ENCODE data around the gene PHGDH. TPM values are rescaled to one million over a fixed set of nuclear protein-coding genes. Genes with fewer than 3 reads are reported as not detected.
A peak's percentile ranks its signal among the peaks of the same experiment; 100 is the strongest.
"Not testable (repeated sequence)": the region's sequence is repeated elsewhere in the genome, so short reads cannot be mapped to it uniquely, and the experiment has no call there.

PHGDH gene
- total RNA-seq (2014; rRNA removed; shearing (Covaris generic)), result 35.5 and 52.1 TPM in 2 replicates

GRCh38 chr1:119711804-119712341 lies at the start of gene PHGDH:
PHGDH (plus strand) TSS chr1:119711934; CDS start chr1:119712023, 89 bp downstream.
- peak; percentile 83 for DNase-seq (ENCODE audit: low read depth)

- DNase-seq (ENCODE audit: low read depth), result no peak
Measured at GRCh38 chr1:119662034-119662437, 49.7 kb upstream of the PHGDH start.

- no peak for DNase-seq (ENCODE audit: low read depth)
Measured at GRCh38 chr1:119664067-119664466, 47.7 kb upstream of the PHGDH start.

- no peak for DNase-seq (ENCODE audit: low read depth)
Measured at GRCh38 chr1:119667173-119667572, 44.6 kb upstream of the PHGDH start.

- DNase-seq (ENCODE audit: low read depth), result no peak
Measured at GRCh38 chr1:119670898-119671297, 40.8 kb upstream of the PHGDH start.

DNA sequence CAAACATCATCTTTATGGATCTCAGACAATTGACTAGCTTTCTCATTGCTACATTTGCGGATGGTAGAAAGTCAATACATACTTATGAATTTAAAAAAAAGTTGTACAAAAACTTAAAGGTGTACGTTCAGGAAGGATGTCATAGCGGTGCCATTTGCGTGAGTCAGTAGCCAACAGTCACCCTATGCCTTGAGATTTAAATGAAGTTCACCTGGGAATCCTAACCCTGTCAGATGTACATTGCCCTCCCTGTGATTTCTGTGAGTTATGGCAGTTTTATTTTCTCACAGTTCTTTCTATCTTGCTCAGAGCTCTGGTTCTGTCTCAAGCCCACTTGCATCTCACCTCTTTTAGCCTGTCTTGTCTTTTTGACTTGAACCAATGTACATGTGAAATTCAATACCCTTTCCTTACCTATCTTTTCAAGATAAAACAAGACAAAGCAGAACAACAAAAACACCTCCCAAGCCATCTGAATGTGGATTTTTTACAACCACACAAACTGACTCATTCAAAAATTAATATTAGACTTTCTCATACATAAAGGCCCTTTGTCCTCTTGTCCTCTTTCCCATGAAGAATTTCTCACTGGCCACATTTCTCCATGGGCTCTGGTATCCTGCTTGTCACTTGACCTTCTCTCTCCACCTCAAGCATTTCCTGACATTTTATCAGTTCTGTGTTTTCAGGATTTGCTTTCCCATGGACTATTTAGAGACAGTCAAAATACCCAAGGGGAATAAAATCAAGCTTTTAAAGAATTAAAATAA lies 38.4 kb upstream of the PHGDH start:
- peak; percentile 88 for DNase-seq (ENCODE audit: low read depth)

DNA sequence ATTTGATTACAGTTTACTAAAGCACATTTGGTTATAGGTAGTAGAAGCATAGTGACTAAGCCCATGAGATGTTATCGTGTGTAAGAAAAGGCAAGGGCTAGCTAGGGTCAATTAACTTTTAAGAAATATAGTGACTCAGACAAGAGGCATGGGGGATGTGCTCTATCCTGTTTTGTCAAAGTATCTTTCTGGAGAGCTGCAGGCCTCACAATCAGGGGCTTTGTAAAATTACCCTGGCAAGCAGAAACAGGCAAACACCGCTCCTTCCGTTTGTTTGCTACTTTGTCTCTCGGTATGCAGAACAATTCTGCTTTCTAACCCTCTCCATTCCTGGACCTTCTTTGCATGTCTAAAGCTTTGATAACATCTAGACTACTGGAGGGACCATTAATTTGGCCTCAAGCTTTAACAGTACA lies 37.6 kb upstream of the PHGDH start:
- DNase-seq (ENCODE audit: low read depth), result peak; percentile 92

GRCh38 chr1:119674835-119675289 lies 36.9 kb upstream of the PHGDH start:
- peak; percentile 93 for DNase-seq (ENCODE audit: low read depth)

DNA sequence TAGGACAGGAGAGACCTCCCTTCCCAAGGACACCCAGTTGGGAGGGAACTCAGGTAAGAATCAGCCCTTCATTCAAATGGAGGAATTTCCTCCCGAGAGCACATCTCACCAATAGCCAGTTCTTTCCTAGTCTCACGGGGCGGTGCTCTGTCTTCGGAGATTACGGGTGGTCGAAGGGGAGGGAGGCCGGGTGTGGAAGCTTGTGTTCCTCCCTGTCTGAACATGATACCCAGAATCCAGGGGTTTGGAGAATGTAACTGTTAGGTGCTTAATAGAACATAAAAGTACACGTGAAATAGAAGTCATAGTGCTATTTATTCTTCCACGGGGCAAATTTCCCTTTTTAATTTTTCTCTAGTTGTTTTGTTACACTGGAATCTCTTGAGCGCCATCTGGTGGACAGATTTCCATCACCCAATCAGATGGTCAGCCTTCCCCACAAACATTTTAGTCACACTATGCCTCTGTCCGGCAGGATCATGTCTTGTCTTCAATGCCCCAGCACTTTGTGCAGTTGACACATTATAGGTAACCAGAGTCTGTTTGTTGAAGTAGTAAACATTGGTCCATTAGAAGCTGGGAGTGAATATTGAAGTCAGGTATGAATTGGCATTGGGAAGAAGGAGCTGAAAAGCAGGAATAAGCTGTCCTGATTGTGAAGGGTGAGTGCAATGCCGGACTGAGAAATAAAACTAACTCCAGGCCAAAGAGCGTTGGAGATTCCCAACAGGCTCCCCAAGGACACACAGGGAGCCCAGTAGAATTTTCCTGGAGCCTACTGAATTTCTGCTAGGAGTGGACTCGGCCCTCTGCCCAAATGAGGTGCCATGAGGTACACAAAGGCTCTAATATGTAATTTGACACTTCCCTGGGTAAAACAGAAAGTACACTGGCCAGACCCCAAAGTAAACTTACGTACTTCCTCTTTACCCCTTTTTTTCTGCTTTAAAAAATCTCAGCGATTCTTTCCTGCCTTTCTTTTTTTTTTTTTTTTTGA lies 36.1 kb upstream of the PHGDH start:
- DNase-seq (ENCODE audit: low read depth), result peak; percentile 89

DNA sequence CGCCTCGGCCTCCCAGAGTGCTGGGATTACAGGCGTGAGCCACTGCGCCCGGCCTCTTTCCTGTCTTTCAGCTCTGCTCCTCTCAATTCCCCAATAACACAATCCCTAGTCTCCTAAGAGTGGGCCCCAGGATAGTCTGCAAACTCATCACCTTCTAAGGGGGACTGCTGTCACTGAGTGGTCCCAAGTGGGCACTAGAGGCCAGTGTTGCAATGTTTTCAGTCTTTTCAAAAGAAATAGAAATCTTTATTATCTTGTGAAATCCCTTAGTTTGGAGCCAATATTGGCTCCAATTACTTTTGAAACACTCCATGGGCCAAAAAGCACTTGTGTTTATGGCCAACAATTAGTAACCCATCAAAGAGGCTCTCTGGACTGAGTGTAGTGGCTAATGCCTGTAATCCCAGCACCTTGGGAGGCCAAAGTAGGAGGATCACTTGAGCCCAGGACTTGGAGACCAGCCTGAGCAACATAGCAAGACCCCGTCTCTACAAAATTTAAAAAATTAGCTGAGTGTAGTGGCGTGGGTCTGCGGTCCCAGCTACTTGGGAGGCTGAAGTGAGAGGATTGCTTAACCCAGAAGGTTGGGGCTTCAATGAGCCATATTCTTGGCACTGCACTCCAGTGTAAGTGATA lies 35.0 kb upstream of the PHGDH start:
- DNase-seq (ENCODE audit: low read depth), result peak; percentile 7

DNA sequence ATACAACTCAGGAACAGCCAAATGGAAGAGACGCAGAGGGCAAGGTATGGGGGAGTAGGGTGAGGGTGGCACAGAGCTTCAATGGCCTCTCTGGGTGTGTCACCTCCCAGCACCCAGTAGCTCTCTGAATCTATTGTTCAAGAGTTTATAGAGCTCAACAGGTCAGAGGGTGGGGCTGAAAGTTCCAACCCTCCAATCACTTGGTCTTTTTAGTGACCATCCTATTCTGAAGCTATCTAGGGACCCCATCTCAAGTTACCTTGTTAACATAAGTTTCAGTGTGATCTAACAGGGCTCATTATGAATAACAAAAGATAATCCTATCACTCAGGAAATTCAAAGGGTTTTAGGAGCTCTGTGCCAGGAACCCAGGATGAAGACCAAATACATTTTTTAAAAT lies 32.5 kb upstream of the PHGDH start:
- DNase-seq (ENCODE audit: low read depth), result no peak

- no peak for DNase-seq (ENCODE audit: low read depth)
Measured at GRCh38 chr1:119680193-119680592, 31.5 kb upstream of the PHGDH start.

GRCh38 chr1:119680723-119681122 lies 31.0 kb upstream of the PHGDH start:
- no peak for DNase-seq (ENCODE audit: low read depth)

DNA sequence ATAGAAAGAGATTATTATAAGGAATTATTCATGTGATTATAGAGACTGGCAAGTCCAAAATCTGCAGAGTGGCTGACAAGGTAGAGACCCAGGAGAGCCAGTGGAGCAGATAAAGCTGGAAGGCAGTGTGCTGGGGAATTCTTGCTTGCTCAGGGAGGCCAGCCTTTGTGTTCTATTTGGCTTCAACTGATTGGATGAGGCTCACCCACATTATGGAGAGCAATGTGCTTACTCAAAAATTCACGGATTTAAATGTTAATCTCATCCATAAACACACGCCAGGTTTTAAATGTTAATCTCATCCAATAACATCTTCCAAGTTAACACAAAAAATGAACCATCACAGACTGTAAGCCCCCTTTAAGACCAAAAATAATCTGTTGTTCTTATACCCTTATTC lies 30.2 kb upstream of the PHGDH start:
- no peak for DNase-seq (ENCODE audit: low read depth)

DNA sequence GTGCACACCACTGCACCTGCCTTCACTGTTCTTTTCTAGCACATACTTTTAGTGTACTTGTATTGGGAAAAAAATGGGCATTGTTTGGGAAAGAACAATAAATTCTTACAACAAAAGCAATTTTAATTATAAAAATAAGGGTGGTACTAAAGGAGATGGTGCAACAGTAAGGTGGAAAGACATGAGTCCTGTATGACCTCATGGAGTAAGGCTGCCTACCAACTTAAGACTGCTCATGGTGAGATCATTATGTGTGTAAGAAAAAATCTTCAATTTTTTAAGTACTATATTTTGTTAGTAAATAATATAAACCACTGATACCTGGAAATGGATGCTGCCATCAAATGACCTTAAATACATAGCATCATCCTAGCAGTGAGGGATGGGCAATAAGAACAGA lies 29.6 kb upstream of the PHGDH start:
- DNase-seq (ENCODE audit: low read depth), result no peak

GRCh38 chr1:119683893-119684292 lies 27.8 kb upstream of the PHGDH start:
- no peak for DNase-seq (ENCODE audit: low read depth)

DNA sequence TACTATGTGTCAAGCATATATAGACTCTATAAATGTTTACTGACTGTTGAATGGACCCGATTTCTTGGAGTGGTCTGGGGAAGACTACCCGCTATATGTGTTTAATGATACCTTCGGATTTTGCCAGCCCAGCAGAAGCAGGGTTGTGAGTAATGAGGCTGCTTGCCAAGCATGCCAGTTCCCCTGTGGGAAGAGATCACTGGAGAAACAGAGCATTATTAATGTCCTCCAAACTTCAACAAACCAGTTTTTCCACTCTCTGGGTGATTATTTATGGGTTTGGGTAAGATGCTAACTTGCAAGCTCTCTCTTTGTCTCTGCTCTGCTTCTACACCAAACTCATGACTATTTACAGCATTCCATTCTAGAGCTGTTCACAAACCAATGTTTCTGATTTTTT lies 25.1 kb upstream of the PHGDH start:
- DNase-seq (ENCODE audit: low read depth), result peak; percentile 49

DNA sequence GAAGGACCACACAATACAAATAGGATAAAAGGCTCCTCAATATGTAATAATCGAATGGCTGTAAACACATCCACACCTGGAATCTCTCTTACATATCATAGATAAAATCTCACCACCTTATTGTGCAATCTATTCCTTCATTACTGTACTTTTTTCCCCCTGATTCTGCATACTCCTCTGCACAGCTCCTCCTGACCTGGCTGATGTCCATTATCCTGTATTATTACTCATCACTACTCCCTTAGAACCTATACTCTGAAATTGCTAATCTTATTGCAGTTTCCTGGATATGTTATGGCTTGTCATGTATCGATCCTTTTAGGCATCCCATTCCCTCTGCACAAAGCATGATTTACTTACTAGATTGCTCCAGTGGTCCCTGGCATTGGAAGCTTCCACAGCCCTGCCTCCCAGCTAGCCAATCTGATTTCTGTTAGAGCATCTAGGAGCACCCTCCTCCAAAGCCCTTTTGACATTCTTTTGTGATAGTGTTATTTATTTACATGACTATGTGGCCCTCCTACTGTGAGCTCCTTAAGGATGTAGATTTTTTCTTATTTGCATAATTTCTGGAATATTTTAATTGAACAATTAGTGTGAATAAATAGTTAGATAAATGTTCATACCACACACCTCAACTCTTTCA lies 24.2 kb upstream of the PHGDH start:
- no peak for DNase-seq (ENCODE audit: low read depth)

GRCh38 chr1:119688810-119689209 lies 22.9 kb upstream of the PHGDH start:
- DNase-seq (ENCODE audit: low read depth), result no peak

DNA sequence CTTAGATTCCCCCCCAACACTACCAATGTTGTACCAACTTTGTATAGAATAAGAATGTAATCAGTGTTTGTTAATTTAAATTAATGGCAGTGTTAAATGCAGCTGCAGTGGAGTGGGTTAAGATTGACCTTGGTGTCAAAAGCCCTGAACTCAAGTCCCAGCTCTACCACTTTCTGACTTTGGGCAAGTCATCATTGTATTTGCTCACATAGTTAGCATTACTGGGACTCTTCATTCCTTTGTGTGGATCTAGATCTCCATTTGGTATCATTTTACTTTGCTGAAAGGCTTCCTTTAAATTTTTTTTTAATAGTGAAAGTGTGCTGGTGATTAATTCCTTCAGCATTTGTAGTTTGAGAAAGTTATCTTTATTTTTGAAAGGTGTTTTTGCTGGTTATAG lies 22.2 kb upstream of the PHGDH start:
- DNase-seq (ENCODE audit: low read depth), result no peak

GRCh38 chr1:119696863-119697262 lies 14.9 kb upstream of the PHGDH start:
- DNase-seq (ENCODE audit: low read depth), result not testable (repeated sequence)

Measured in M059J (cell line).